Fibroblast of villous mesenchyme (primary cell): Measurements from ENCODE around the gene SCAP. TPM values are rescaled to one million over a fixed set of nuclear protein-coding genes. Genes with fewer than 3 reads are reported as not detected.

Experiments
- DNase-seq: peaks from one replicate; pipeline ENCODE4 v3.0.0-alpha.2; 2010; ENCODE audit warnings: low read depth
- H3K4me3 ChIP-seq: 2 replicates; pipeline ENCODE4 v1.5.1; 2011; ENCODE audit warnings: low read depth, mild to moderate bottlenecking, low read length
- CTCF ChIP-seq: IDR thresholded peaks from 2 replicates; pipeline ENCODE4 v1.5.1; 2012; ENCODE audit warnings: low read depth, mild to moderate bottlenecking, low read length; ENCODE audit not compliant: insufficient read depth
- total RNA-seq: library from RNA; depleted of rRNA; stranded (reverse); fragments of >200 nt; gene quantifications from 2 replicates; pipeline ENCODE4 v1.2.3, GENCODE V29; 2012

SCAP gene
- total RNA-seq: 50.3 and 66.5 TPM in 2 replicates

- peak; percentile 87 for DNase-seq
- peak; percentile 81 for TF ChIP-seq CTCF
- H3K4me3 ChIP-seq: peak within 1 kb of the TSS; percentile 74
Measured at GRCh38 chr3:47475570-47476329, at the start of gene SCAP. Gene SCAP, minus strand, starts transcription at chr3:47475941. Its CDS starts 32,948 bp downstream, at chr3:47442993.

DNA sequence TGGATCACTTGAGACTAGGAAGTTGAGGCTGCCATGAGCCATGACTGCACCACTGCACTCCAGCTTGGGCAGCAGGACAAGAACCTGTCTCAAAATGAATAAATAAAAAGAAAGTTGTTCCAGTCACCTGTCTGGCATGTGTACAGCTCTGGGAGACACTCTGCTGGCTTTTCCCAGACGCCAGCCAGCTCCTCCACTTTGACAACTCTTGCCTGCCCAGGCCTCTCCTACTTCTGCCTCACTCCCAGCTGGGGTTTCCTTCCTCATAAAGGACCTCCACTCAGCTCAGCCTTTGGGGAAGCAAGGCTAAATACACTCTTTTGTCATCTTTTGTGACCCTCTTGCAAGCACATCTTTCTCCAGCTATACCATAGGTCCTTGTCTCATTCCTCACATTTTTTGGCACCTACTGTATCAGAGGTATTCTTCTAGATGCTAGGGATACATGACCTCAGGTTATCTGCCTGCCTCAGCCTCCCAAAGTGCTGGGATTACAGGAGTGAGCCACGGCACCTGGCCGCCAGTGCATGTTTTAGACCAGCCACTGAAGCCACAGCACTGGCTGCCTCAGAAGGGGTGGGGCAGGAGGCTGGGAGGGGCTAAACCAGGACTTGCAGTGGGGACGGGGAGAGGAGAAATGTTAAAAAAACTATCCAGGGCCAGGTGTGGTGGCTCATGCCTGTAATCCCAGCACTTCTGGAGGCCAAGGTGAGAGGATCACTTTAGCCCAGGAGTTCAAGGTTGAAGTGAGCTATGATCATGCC is 47.8 kb upstream of the SCAP start:
- no peak overlapping the region for H3K4me3 ChIP-seq
- no peak for DNase-seq
- TF ChIP-seq CTCF: no peak

DNA sequence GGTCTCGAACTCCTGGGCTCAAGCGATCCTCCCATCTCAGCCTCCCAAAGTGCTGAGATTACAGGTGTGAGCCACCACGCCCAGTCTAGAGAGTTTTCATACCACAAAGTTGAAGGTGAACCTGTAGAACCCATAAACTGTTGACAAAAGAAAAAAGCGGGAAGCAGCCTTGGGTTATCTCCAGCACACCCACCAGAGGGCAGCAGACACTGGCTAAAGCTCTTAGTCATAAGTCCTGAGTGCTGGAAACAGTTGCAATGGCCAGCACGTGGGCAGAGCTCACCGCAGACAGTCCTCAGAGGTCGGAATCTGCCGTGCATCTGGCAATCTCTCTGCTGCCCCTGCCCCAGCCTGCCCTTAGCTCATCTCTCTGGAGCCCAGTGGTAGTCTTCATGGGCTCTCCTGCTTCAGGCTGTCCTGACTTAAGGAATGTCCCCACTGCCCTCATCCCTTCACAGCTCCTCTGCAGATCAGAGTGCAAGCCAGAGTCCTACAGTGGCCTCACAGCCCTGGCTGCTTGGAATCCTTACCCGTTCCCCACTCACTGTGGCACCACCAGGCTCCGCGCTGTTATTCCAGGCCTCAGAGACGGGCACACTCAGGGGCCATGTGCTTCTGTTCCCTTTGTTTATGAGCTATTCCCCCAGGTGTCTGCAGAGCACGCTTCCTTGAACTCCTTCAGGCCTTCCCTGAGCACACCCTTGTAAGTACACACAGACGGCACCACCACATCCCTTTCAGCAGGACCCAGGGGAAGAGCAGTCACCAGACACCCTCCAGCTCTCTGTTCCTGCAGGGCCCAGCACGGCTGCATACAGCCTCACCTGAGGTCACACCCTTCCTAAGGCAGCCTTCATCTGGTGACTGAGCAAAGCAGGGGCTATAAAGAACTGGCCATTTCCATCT is 46.6 kb upstream of the SCAP start:
- peak; percentile 92 for DNase-seq
- TF ChIP-seq CTCF: peak; percentile 86
- no peak overlapping the region for H3K4me3 ChIP-seq

DNA sequence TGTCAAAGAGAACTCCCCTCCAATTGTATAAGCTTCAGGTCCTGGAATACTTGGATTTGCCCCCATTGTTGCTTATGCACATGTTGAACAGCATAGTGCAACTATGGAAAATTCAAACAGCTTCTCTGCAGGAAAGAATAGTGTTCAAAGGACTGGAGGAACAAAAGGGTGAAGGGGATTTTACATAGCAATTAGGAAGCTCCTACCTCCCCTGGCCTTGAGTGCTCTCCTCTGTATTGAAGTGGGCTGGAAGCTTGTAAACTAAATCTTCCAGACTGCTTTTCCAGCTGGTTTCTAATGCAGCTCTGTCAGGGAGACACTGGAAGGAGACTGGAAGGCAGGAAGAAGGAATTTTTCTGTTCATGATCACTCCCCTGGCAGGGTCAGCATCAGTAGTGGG is 45.0 kb upstream of the SCAP start:
- H3K4me3 ChIP-seq: no peak overlapping the region
- DNase-seq: no peak
- no peak for TF ChIP-seq CTCF

DNA sequence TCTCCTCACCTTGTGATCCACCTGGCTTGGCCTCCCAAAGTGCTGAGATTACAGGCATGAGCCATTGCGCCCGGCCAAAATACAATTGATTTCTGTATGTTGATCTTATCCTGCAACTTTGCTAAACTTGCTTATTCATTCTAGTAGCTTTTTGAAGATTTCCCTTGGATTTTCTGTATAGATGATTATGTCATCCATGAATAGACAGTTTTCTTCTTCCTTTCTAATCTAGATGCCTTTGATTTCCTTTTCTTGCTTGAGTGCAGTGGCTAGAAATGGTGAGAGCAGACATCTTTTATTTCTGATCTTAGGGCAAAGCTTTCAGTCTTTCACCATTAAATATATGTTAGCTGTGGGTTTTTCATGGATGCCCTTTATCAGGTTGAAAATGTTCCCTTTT is 42.2 kb upstream of the SCAP start:
- no peak overlapping the region for H3K4me3 ChIP-seq
- TF ChIP-seq CTCF: no peak
- DNase-seq: no peak

- peak; percentile 4 for DNase-seq
- TF ChIP-seq CTCF: no peak
Measured at GRCh38 chr3:47515864-47516319, 40.2 kb upstream of the SCAP start.

More at GRCh38 chr3:47515864-47516319, 40.2 kb upstream of the SCAP start:
- H3K4me3 ChIP-seq: no peak overlapping the region
